ENCODE measurements around the gene BGN. TPM values are rescaled to one million over a fixed set of nuclear protein-coding genes. Genes with fewer than 3 reads are reported as not detected.

Gene BGN
- total RNA-seq, 3 donors from 2014 or later, result 0.13 to 0.30 (median 0.16) TPM

- Mint-ChIP-seq H3K27me3 (ENCODE audit: low read depth) (no peaks in the 10 kb centered on the region), H3K36me3 (ENCODE audit: insufficient read depth) (no peaks in the 10 kb centered on the region), H3K4me1 (ENCODE audit: low read depth) (no peaks in the 10 kb centered on the region), H3K4me3 (no peak overlapping the region), H3K9me3 (no peaks in the 10 kb centered on the region)
- ATAC-seq (no peak), DNase-seq (no peak)
Observed at GRCh38 chrX:153485396-153486080, 9.2 kb upstream of the BGN start.

GRCh38 chrX:153486171-153486570 lies 8.6 kb upstream of the BGN start:
- no peak for DNase-seq
- H3K4me3 Mint-ChIP-seq, result no peak overlapping the region
- H3K27me3 Mint-ChIP-seq (ENCODE audit: low read depth), result no peaks in the 10 kb centered on the region

GRCh38 chrX:153487590-153488071 lies 7.1 kb upstream of the BGN start:
- no peak for ATAC-seq
- Mint-ChIP-seq H3K27me3 (ENCODE audit: low read depth) (no peaks in the 10 kb centered on the region), H3K4me1 (ENCODE audit: low read depth) (no peaks in the 10 kb centered on the region), H3K4me3 (no peak overlapping the region), H3K36me3 (ENCODE audit: insufficient read depth) (no peaks in the 10 kb centered on the region), H3K9me3 (no peaks in the 10 kb centered on the region)
- no peak for DNase-seq

More at GRCh38 chrX:153486171-153486570, 8.6 kb upstream of the BGN start:
- ATAC-seq, result no peak
- no peaks in the 10 kb centered on the region for H3K36me3 Mint-ChIP-seq (ENCODE audit: insufficient read depth)
- no peaks in the 10 kb centered on the region for H3K4me1 Mint-ChIP-seq (ENCODE audit: low read depth)
- no peaks in the 10 kb centered on the region for H3K9me3 Mint-ChIP-seq

GRCh38 chrX:153488231-153488914 lies 6.4 kb upstream of the BGN start:
- no peaks in the 10 kb centered on the region for H3K9me3 Mint-ChIP-seq
- no peak for ATAC-seq
- no peak overlapping the region for H3K4me3 Mint-ChIP-seq
- H3K36me3 Mint-ChIP-seq (ENCODE audit: insufficient read depth), result no peaks in the 10 kb centered on the region
- no peaks in the 10 kb centered on the region for H3K4me1 Mint-ChIP-seq (ENCODE audit: low read depth)
- no peaks in the 10 kb centered on the region for H3K27me3 Mint-ChIP-seq (ENCODE audit: low read depth)
- no peak for DNase-seq

- H3K27me3 Mint-ChIP-seq (ENCODE audit: low read depth), result peaks cover 3% of the 10 kb centered on the region
- no peak overlapping the region for H3K4me3 Mint-ChIP-seq
- ATAC-seq, result no peak
- peaks cover 2% of the 10 kb centered on the region for H3K4me1 Mint-ChIP-seq (ENCODE audit: low read depth)
- no peaks in the 10 kb centered on the region for H3K36me3 Mint-ChIP-seq (ENCODE audit: insufficient read depth)
- no peak for DNase-seq
- H3K9me3 Mint-ChIP-seq, result no peaks in the 10 kb centered on the region
Observed at GRCh38 chrX:153490217-153490930, 4.4 kb upstream of the BGN start.

GRCh38 chrX:153491351-153491914 lies 3.3 kb upstream of the BGN start:
- peaks cover 2% of the 10 kb centered on the region for H3K4me1 Mint-ChIP-seq (ENCODE audit: low read depth)
- H3K9me3 Mint-ChIP-seq, result no peaks in the 10 kb centered on the region
- H3K27me3 Mint-ChIP-seq (ENCODE audit: low read depth), result peaks cover 3% of the 10 kb centered on the region
- no peaks in the 10 kb centered on the region for H3K36me3 Mint-ChIP-seq (ENCODE audit: insufficient read depth)
- no peak overlapping the region for H3K4me3 Mint-ChIP-seq
- ATAC-seq (no peak), DNase-seq (no peak)

GRCh38 chrX:153491918-153492317 lies 2.9 kb upstream of the BGN start:
- Mint-ChIP-seq H3K9me3 (no peaks in the 10 kb centered on the region), H3K27me3 (ENCODE audit: low read depth) (peaks cover 3% of the 10 kb centered on the region), H3K36me3 (ENCODE audit: insufficient read depth) (no peaks in the 10 kb centered on the region), H3K4me1 (ENCODE audit: low read depth) (peaks cover 2% of the 10 kb centered on the region), H3K4me3 (no peak overlapping the region)
- no peak for DNase-seq
- no peak for ATAC-seq

- H3K4me1 Mint-ChIP-seq (ENCODE audit: low read depth), result peaks cover 2% of the 10 kb centered on the region
- H3K4me3 Mint-ChIP-seq, result no peak overlapping the region
- ATAC-seq, result no peak
- H3K36me3 Mint-ChIP-seq (ENCODE audit: insufficient read depth), result no peaks in the 10 kb centered on the region
- H3K9me3 Mint-ChIP-seq, result no peaks in the 10 kb centered on the region
- peaks cover 3% of the 10 kb centered on the region for H3K27me3 Mint-ChIP-seq (ENCODE audit: low read depth)
- DNase-seq, result no peak
Observed at GRCh38 chrX:153492543-153492942, 2.2 kb upstream of the BGN start.

- no peak for ATAC-seq
- peaks cover 2% of the 10 kb centered on the region for H3K4me1 Mint-ChIP-seq (ENCODE audit: low read depth)
- no peaks in the 10 kb centered on the region for H3K9me3 Mint-ChIP-seq
Observed at GRCh38 chrX:153493085-153493484, 1.7 kb upstream of the BGN start.

GRCh38 chrX:153494061-153494460 lies 719 bp upstream of the BGN start:
- DNase-seq (no peak), ATAC-seq (no peak)
- Mint-ChIP-seq H3K27me3 (ENCODE audit: low read depth) (peaks cover 3% of the 10 kb centered on the region), H3K4me1 (ENCODE audit: low read depth) (peaks cover 2% of the 10 kb centered on the region), H3K9me3 (no peaks in the 10 kb centered on the region), H3K4me3 (no peak overlapping the region), H3K36me3 (ENCODE audit: insufficient read depth) (no peaks in the 10 kb centered on the region)

More at GRCh38 chrX:153493085-153493484, 1.7 kb upstream of the BGN start:
- DNase-seq, result no peak
- Mint-ChIP-seq H3K27me3 (ENCODE audit: low read depth) (peaks cover 3% of the 10 kb centered on the region), H3K36me3 (ENCODE audit: insufficient read depth) (no peaks in the 10 kb centered on the region), H3K4me3 (no peak overlapping the region)

GRCh38 chrX:153495362-153495751 lies 577 bp downstream of the BGN start:
- Mint-ChIP-seq H3K36me3 (ENCODE audit: insufficient read depth) (no peaks in the 10 kb centered on the region), H3K9me3 (no peaks in the 10 kb centered on the region), H3K4me1 (ENCODE audit: low read depth) (peaks cover 2% of the 10 kb centered on the region), H3K4me3 (no peak overlapping the region), H3K27me3 (ENCODE audit: low read depth) (peaks cover 3% of the 10 kb centered on the region)
- DNase-seq (no peak), ATAC-seq (no peak)

- ATAC-seq, result no peak
- no peak overlapping the region for H3K4me3 Mint-ChIP-seq
- DNase-seq, result no peak
- no peaks in the 10 kb centered on the region for H3K9me3 Mint-ChIP-seq
- H3K36me3 Mint-ChIP-seq (ENCODE audit: insufficient read depth), result no peaks in the 10 kb centered on the region
- H3K4me1 Mint-ChIP-seq (ENCODE audit: low read depth), result peaks cover 2% of the 10 kb centered on the region
- H3K27me3 Mint-ChIP-seq (ENCODE audit: low read depth), result peaks cover 3% of the 10 kb centered on the region
Observed at GRCh38 chrX:153495903-153496589, 1.3 kb downstream of the BGN start.

GRCh38 chrX:153496590-153496959 lies 1.8 kb downstream of the BGN start:
- no peak for DNase-seq
- Mint-ChIP-seq H3K4me3 (no peak overlapping the region), H3K36me3 (ENCODE audit: insufficient read depth) (no peaks in the 10 kb centered on the region), H3K4me1 (ENCODE audit: low read depth) (peaks cover 2% of the 10 kb centered on the region), H3K9me3 (no peaks in the 10 kb centered on the region), H3K27me3 (ENCODE audit: low read depth) (peaks cover 3% of the 10 kb centered on the region)
- no peak for ATAC-seq

- Mint-ChIP-seq H3K4me1 (ENCODE audit: low read depth) (peaks cover 2% of the 10 kb centered on the region), H3K4me3 (no peak overlapping the region), H3K27me3 (ENCODE audit: low read depth) (peaks cover 3% of the 10 kb centered on the region), H3K9me3 (no peaks in the 10 kb centered on the region), H3K36me3 (ENCODE audit: insufficient read depth) (no peaks in the 10 kb centered on the region)
- DNase-seq (no peak), ATAC-seq (no peak)
Observed at GRCh38 chrX:153498453-153498852, 3.7 kb downstream of the BGN start.

Data from activated T-cell treated with anti-CD3 and anti-CD28 coated beads, Interleukin-2, amount 50 U/mL, for 4 hours (primary cell).